Loucy (cell line): ENCODE data around the gene MIPEP.
"Not testable (repeated sequence)": the region's sequence is repeated elsewhere in the genome, so short reads cannot be mapped to it uniquely, and the experiment has no call there.

Experiments used
- EZH2phosphoT487 ChIP-seq: fragments of 200-600 bp; IDR thresholded peaks from 2 replicates; pipeline ENCODE4 v1.6.1; 2018; ENCODE audit warnings: antibody characterized with exemption, mild to moderate bottlenecking, moderate library complexity, borderline replicate concordance
- TF ChIP-seq, protein P1 (sequence below): fragments of 200-600 bp; sonication (generic); conservative IDR thresholded peaks from 2 replicates; pipeline ENCODE4 v1.5.1; 2014; ENCODE audit warnings: mild to moderate bottlenecking, antibody characterized with exemption, low read length

DNA sequence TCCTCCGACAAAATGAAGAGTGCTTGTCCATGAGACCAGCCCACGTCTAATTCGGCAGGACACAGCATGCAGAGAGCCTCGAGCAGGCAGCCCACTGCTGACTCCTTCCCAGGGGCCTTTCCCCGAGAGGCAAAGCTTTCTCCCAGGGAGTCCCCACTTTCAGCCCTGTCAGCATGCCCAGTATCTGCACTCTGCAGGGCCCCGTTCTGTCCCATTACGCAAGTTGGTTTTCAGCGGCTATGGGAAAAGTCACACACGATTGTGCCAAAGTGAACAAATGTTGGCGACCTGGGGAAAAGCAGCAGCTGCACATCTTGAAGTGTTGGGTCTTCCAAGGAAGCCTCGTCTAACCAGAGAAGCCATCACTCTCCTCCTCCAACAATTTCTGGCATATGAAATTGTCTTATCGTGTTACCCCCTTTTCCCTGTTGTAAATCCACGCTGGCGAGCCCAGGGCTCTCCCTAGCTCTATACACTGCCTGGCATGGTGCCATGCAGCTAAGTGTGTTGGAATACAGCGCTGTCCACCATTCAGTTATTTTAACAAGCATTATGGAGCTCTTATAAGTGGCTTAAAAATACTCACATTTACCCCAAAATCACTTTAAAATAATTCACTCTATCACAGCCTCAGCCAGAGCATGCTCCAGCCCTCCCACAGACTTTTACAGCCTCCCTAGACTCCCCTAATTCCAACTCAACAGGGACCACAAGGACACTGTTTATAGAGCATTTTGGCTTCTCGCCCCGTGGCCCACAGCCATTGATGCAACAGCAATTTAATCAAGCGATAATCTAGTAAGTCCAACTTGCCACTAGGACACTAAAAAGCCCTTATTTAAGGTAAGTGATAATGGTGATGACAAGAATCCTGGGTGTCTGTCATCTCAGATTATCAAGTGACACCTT, 8.5 kb downstream of the MIPEP start:
- TF ChIP-seq, protein P1, sequence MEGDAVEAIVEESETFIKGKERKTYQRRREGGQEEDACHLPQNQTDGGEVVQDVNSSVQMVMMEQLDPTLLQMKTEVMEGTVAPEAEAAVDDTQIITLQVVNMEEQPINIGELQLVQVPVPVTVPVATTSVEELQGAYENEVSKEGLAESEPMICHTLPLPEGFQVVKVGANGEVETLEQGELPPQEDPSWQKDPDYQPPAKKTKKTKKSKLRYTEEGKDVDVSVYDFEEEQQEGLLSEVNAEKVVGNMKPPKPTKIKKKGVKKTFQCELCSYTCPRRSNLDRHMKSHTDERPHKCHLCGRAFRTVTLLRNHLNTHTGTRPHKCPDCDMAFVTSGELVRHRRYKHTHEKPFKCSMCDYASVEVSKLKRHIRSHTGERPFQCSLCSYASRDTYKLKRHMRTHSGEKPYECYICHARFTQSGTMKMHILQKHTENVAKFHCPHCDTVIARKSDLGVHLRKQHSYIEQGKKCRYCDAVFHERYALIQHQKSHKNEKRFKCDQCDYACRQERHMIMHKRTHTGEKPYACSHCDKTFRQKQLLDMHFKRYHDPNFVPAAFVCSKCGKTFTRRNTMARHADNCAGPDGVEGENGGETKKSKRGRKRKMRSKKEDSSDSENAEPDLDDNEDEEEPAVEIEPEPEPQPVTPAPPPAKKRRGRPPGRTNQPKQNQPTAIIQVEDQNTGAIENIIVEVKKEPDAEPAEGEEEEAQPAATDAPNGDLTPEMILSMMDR, result not testable (repeated sequence)
- TF ChIP-seq EZH2phosphoT487, result not testable (repeated sequence)
